Measurements from ENCODE around the gene ENTPD1. TPM values are rescaled to one million over a fixed set of nuclear protein-coding genes. Genes with fewer than 3 reads are reported as not detected.
A peak's percentile ranks its signal among the peaks of the same experiment; 100 is the strongest.

The ENTPD1 gene
- total RNA-seq (2021; ENCODE audit: unreplicated experiment) (0.37 TPM), Bru-seq, nascent RNA (percentile 9 among the genes with signal in this experiment), BruChase-seq, experiment 1, labeled RNA remaining after a 6-hour chase (percentile 5 among the genes with signal in this experiment), BruChase-seq, experiment 2, labeled RNA remaining after a 2-hour chase (percentile 9 among the genes with signal in this experiment)
- polyA plus RNA-seq (2012) = 0.70 and 1.2 TPM in 2 replicates
- long read RNA-seq, partial matches to known transcripts = 0 of 1 reads
- long read RNA-seq, other reads (novel, unspliced or antisense) = 1 of 1 reads

GRCh38 chr10:95756041-95756761, at the start of gene ENTPD1:
ENTPD1 (plus strand) TSS chr10:95756163; CDS start chr10:95756240, 77 bp downstream.
- POLR2A ChIA-PET = no interaction called here
- H3K27ac ChIP-seq (ENCODE audit: low read depth, low read length) = no peak within 1 kb of the TSS
- H3K9me2 ChIP-seq (ENCODE audit: insufficient read depth) = no peaks in the 10 kb centered on the region
- no peak within 1 kb of the TSS for H2AFZ ChIP-seq (ENCODE audit: low read depth, low read length, poor library complexity, severe bottlenecking)
- H3K4me2 ChIP-seq (ENCODE audit: low read length) = no peak within 1 kb of the TSS
- H3K36me3 ChIP-seq (ENCODE audit: control insufficient read depth in 1 of 2, insufficient read depth in 2 of 2, low read length in 2 of 2) = no peaks in the 10 kb centered on the region
- ATAC-seq = no peak
- H3K4me3 ChIP-seq (replicated peaks in 1 of 2; ENCODE audit: low read depth in 1 of 2, low read length in 2 of 2) = no peak within 1 kb of the TSS
- BruUV-seq (replicated peaks) = no TSS peak
- TF ChIP-seq ZNF274 (IDR thresholded peaks at IDR 0.05; ENCODE audit: low read depth, low read length) = no peak
- TF ChIP-seq ATF3 (IDR thresholded peaks at IDR 0.05) = no peak
- no peak for TF ChIP-seq POLR2A (IDR thresholded peaks at IDR 0.05; ENCODE audit: borderline replicate concordance, extremely low read depth, insufficient read depth, insufficient read length)
- TF ChIP-seq EZH2phosphoT487 (IDR thresholded peaks at IDR 0.05; ENCODE audit: borderline replicate concordance) = no peak
- no peak for TF ChIP-seq EGR1 (IDR thresholded peaks at IDR 0.05; ENCODE audit: low read depth)
- TF ChIP-seq CBX3 (IDR thresholded peaks at IDR 0.05; ENCODE audit: low read depth) = no peak
- TF ChIP-seq FOSL1 (IDR thresholded peaks at IDR 0.05; ENCODE audit: low read depth) = no peak
- TF ChIP-seq POLR2AphosphoS5 (IDR thresholded peaks at IDR 0.05; ENCODE audit: low read depth, low read length) = no peak
- no peak for TF ChIP-seq CTCF (IDR thresholded peaks at IDR 0.05 in 2 of 3, conservative IDR thresholded peaks at IDR 0.05 in 1 of 3; ENCODE audit: borderline replicate concordance in 1 of 3, insufficient read depth in 1 of 3, low read depth in 2 of 3, low read length in 2 of 3)
- no peak for TF ChIP-seq EZH2 (IDR thresholded peaks at IDR 0.05)
- TF ChIP-seq SIN3A (IDR thresholded peaks at IDR 0.05; ENCODE audit: low read depth) = no peak
- no peak for TF ChIP-seq ELF1 (IDR thresholded peaks at IDR 0.05; ENCODE audit: borderline replicate concordance, low read depth)
- no peak for TF ChIP-seq MAX (IDR thresholded peaks at IDR 0.05)
- TF ChIP-seq YY1 (IDR thresholded peaks at IDR 0.05; ENCODE audit: extremely low read depth, insufficient replicate concordance, low read depth, low read length) = no peak
- H3K9me3 ChIP-seq (ENCODE audit: control insufficient read depth in 1 of 2, insufficient read depth in 1 of 2, low read depth in 1 of 2, low read length in 2 of 2) = no peaks in the 10 kb centered on the region
- no peak for DNase-seq (ENCODE audit: low read depth, low spot score)
- RAD21 ChIA-PET (ENCODE audit: low non-redundant PET in 1 of 2, low total read pairs in 2 of 2, uncharacterized antibody in 2 of 2, unreplicated experiment in 2 of 2) = no interaction called here
- intact Hi-C loops (cut with micrococcal nuclease) = no loop called here
- CTCF ChIA-PET = interaction anchor here (1.0 kb wide), 1 partner anchor 62 kb away, joined by 3 read pairs; the partner anchor contains the start of gene TCTN3
- H3K9ac ChIP-seq (ENCODE audit: low read length) = no peak within 1 kb of the TSS
- H3K27me3 ChIP-seq (ENCODE audit: insufficient read depth, low read length) = no peaks in the 10 kb centered on the region
- no peaks in the 10 kb centered on the region for H3K79me2 ChIP-seq (ENCODE audit: insufficient read depth, low read length)
- peaks cover 0 to 5% of the 10 kb centered on the region in 2 experiments; a peak in 2 of 4 replicates for H3K4me1 ChIP-seq (ENCODE audit: control insufficient read depth in 1 of 2, insufficient read depth in 2 of 2, low read length in 2 of 2)
- no peaks in the 10 kb centered on the region for H4K20me1 ChIP-seq (ENCODE audit: insufficient read depth)
